Smooth muscle cell (in vitro differentiated cells): Measurements from ENCODE around the gene POU6F1. TPM values are rescaled to one million over a fixed set of nuclear protein-coding genes. Genes with fewer than 3 reads are reported as not detected.

Experiments used
- DNase-seq: peaks from one replicate; lab custom pipeline; 2025; ENCODE audit not compliant: unreplicated experiment; lab: John Stamatoyannopoulos, UW
- H2AFZ ChIP-seq: fragments of 200-600 bp; sonication (generic); 2 replicates; pipeline ENCODE4 v1.6.0; 2016; ENCODE audit warnings: antibody characterized with exemption, low read depth, mild to moderate bottlenecking
- H3F3A ChIP-seq: fragments of 200-600 bp; sonication (generic); 2 replicates; pipeline ENCODE4 v1.6.0; 2017; ENCODE audit warnings: antibody characterized with exemption, low read depth
- H3K27ac ChIP-seq: fragments of 200-600 bp; sonication (generic); 2 replicates; pipeline ENCODE4 v1.5.1; 2016; ENCODE audit warnings: low read depth, mild to moderate bottlenecking
- H3K27me3 ChIP-seq: fragments of 200-600 bp; sonication (generic); 2 replicates; pipeline ENCODE4 v1.6.1; 2016; ENCODE audit warnings: low read depth, mild to moderate bottlenecking
- H3K36me3 ChIP-seq: fragments of 200-600 bp; sonication (generic); 2 replicates; pipeline ENCODE4 v1.5.1; 2016; ENCODE audit warnings: low read depth
- H3K4me1 ChIP-seq: fragments of 200-600 bp; sonication (generic); 2 replicates; pipeline ENCODE4 v1.5.1; 2016; ENCODE audit warnings: low read depth
- H3K4me2 ChIP-seq: fragments of 200-600 bp; sonication (generic); 2 replicates; pipeline ENCODE4 v1.6.0; 2016; ENCODE audit warnings: mild to moderate bottlenecking
- H3K4me3 ChIP-seq: fragments of 200-600 bp; sonication (generic); 2 replicates; pipeline ENCODE4 v1.5.1; 2016; ENCODE audit warnings: mild to moderate bottlenecking
- H3K79me2 ChIP-seq: fragments of 200-600 bp; sonication (generic); 2 replicates; pipeline ENCODE4 v1.6.0; 2016; ENCODE audit warnings: low read depth, mild to moderate bottlenecking
- H3K9ac ChIP-seq: fragments of 200-600 bp; sonication (generic); 2 replicates; pipeline ENCODE4 v1.6.0; 2016; ENCODE audit warnings: low read depth
- H3K9me3 ChIP-seq: fragments of 200-600 bp; sonication (generic); replicated peaks from 2 replicates; pipeline ENCODE4 v1.5.1; 2016; ENCODE audit warnings: low read depth
- H4K20me1 ChIP-seq: fragments of 200-600 bp; sonication (generic); 2 replicates; pipeline ENCODE4 v1.6.0; 2016; ENCODE audit warnings: low read depth
- CTCF ChIP-seq: fragments of 200-600 bp; sonication (generic); IDR thresholded peaks from 2 replicates; pipeline ENCODE4 v1.5.1; 2017; ENCODE audit warnings: borderline replicate concordance, mild to moderate bottlenecking, antibody characterized with exemption; ENCODE audit not compliant: insufficient read depth, poor library complexity, severe bottlenecking
- WGBS: methylation state at CpG from one replicate; pipeline ENCODE4 v1.1.7; 2016; ENCODE audit warnings: low lambda C conversion rate; 5-methylcytosine and 5-hydroxymethylcytosine counted together
- polyA plus RNA-seq: library from polyadenylated mRNA; unstranded; fragments of >200 nt; fragmentation: Nextera tagmentation; extraction: Ambion mirVana; gene quantifications from 2 replicates; pipeline ENCODE4 v1.2.1, GENCODE V29; 2016
- total RNA-seq: library from RNA; depleted of rRNA; stranded (reverse); fragments of >200 nt; gene quantifications from 2 replicates; pipeline ENCODE4 v1.2.3, GENCODE V29; 2014

The POU6F1 gene
- total and polyA plus RNA-seq, 2 experiments from 2014 or later = 4.6 to 7.9 TPM

DNA sequence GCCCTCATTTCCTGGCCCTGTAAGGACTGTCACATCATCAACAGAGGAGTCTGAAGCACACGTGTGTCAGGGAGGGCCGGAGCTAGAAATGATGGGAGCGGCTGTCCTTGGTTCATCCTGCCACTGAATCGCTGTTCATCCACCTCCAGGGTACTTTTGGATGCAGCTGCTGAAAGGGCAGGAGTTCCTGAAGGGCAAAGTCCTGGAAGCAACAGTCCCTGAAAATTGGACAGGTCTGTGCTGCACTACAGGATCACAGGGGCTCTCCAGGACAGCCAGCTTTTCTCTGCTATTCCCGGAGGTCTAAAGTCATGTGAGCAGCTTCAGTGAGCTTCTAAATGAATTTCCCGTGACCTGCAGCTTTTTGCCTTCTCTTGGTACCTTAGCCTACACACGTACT lies 17.7 kb downstream of the POU6F1 start:
- H3K9ac ChIP-seq = no peak overlapping the region
- no peak overlapping the region for H2AFZ ChIP-seq
- H3K9me3 ChIP-seq = no peaks in the 10 kb centered on the region
- H3K4me1 ChIP-seq = no peaks in the 10 kb centered on the region
- H3K79me2 ChIP-seq = no peaks in the 10 kb centered on the region
- H4K20me1 ChIP-seq = no peaks in the 10 kb centered on the region
- 96% methylated on average over 7 of the region's 7 CpGs for WGBS
- no peaks in the 10 kb centered on the region for H3K36me3 ChIP-seq
- H3F3A ChIP-seq = no peaks in the 10 kb centered on the region
- H3K27me3 ChIP-seq = no peaks in the 10 kb centered on the region
- no peak overlapping the region for H3K4me3 ChIP-seq
- no peak for DNase-seq
- no peak overlapping the region for H3K27ac ChIP-seq
- no peak for TF ChIP-seq CTCF
- H3K4me2 ChIP-seq = no peak overlapping the region

DNA sequence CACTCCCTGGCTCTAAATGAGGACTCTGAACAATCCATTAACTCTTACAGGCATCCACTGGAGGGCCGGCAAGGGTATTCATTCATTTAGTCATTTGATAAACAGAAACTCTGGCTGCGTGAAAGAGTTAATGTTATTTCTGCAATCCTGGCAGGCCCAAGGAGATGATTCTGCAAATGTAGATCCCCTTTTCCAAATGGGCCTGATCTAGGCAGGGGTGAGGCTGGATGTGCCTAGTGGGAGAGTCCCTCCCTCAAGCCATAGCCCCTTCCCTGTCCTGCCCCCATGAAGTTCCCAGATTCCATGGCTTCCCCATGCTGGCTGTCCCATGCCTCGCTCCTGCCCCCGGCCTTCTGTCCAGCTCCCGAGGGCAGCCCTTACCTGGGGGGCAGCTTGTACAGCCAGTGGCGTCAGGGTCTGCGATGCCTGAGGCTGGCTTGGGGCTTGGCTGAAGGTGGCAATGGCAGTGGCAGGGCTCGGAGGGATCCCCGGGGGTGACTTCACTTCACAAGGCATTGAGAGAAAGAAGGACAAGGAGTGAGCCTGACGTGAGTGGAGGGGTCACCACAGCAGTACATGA lies 18.4 kb downstream of the POU6F1 start:
- 98% methylated on average over 10 of the region's 10 CpGs for WGBS
- Histone ChIP-seq H3K4me2 (no peak overlapping the region), H3K9me3 (no peaks in the 10 kb centered on the region), H3F3A (no peaks in the 10 kb centered on the region), H4K20me1 (no peaks in the 10 kb centered on the region), H3K27ac (no peak overlapping the region), H3K9ac (no peak overlapping the region), H3K4me1 (no peaks in the 10 kb centered on the region), H2AFZ (no peak overlapping the region), H3K36me3 (no peaks in the 10 kb centered on the region), H3K79me2 (no peaks in the 10 kb centered on the region), H3K27me3 (no peaks in the 10 kb centered on the region), H3K4me3 (no peak overlapping the region)
- no peak for DNase-seq
- no peak for TF ChIP-seq CTCF

DNA sequence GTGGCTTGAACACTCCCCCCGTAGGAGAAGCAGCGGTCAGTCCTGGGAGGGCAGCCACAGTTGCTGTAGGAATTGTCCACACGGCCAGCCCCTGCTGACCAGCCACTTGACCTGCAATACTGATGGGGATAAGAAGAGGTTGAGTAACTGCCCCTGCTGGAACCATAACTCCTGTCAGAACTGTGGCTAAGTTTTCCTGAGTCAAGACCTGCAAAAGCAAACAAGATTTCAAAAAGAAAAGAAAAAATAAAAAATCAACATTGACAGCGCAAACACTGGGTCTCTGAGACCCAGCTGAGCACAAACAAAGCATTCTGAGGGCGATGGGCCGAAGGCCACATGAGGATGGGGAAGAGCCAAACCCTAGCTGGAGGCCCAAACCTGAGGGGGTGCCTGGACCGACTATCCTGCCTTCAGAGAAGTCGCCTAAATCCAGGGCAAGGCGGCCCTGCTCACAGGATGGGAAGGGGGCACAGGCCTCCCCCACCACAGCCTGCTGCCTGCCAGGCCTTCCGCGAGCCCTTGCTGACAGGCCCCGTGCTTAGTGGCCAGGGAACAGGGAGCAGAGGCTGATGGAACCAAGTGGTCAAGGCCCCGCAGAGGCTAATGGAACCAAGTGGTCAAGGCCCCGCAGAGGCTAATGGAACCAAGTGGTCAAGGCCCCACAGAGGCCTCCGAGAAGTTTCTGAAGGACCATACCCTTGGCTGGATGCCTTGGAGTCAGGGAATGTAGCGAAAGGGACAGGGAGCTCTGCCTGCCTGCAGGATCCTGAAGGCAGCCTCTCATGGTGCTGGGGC lies 19.1 kb downstream of the POU6F1 start:
- Histone ChIP-seq H3K36me3 (no peaks in the 10 kb centered on the region), H3K4me2 (no peak overlapping the region), H3K27ac (no peak overlapping the region), H3F3A (no peaks in the 10 kb centered on the region), H3K79me2 (no peaks in the 10 kb centered on the region), H3K9ac (no peak overlapping the region), H3K4me1 (no peaks in the 10 kb centered on the region), H2AFZ (no peak overlapping the region), H3K9me3 (no peaks in the 10 kb centered on the region), H3K27me3 (no peaks in the 10 kb centered on the region), H3K4me3 (no peak overlapping the region), H4K20me1 (no peaks in the 10 kb centered on the region)
- WGBS = 92% methylated on average over 16 of the region's 16 CpGs
- TF ChIP-seq CTCF = no peak
- DNase-seq = no peak
